A172 (cell line): ENCODE data around the gene PEX7. TPM values are rescaled to one million over a fixed set of nuclear protein-coding genes. Genes with fewer than 3 reads are reported as not detected.
"Not testable (repeated sequence)": the region's sequence is repeated elsewhere in the genome, so short reads cannot be mapped to it uniquely, and the experiment has no call there.

Source experiments
- DNase-seq: peaks from one replicate; pipeline ENCODE4 v3.0.0-alpha.2; 2015; ENCODE audit warnings: low spot score
- total RNA-seq: library from RNA; depleted of rRNA; stranded (reverse); fragments of >200 nt; shearing (Covaris generic); gene quantifications from 2 replicates; pipeline ENCODE4 v1.2.3, GENCODE V29; 2014; rRNA removed

The PEX7 gene
- total RNA-seq, 1 experiment from 2014 or later, result 11.6 TPM

- no peak for DNase-seq
Observed at GRCh38 chr6:136950436-136951126, 128.2 kb downstream of the PEX7 start.

GRCh38 chr6:136952714-136953260 is 130.4 kb downstream of the PEX7 start:
- DNase-seq, result no peak

GRCh38 chr6:136955123-136955522 is 132.7 kb downstream of the PEX7 start:
- no peak for DNase-seq

GRCh38 chr6:136956590-136957544 is 134.5 kb downstream of the PEX7 start:
- no peak for DNase-seq

GRCh38 chr6:136958168-136958567 is 135.8 kb downstream of the PEX7 start:
- no peak for DNase-seq

- DNase-seq, result no peak
Observed at GRCh38 chr6:136959471-136959891, 137.1 kb downstream of the PEX7 start.

- DNase-seq, result not testable (repeated sequence)
Observed at GRCh38 chr6:136959935-136960334, 137.5 kb downstream of the PEX7 start.

GRCh38 chr6:136960781-136961180 is 138.4 kb downstream of the PEX7 start:
- DNase-seq, result no peak

- no peak for DNase-seq
Observed at GRCh38 chr6:136961848-136962247, 139.5 kb downstream of the PEX7 start.

GRCh38 chr6:136962661-136963060 is 140.3 kb downstream of the PEX7 start:
- DNase-seq, result peak; percentile 5

- DNase-seq, result no peak
Observed at GRCh38 chr6:136963259-136963658, 140.9 kb downstream of the PEX7 start.

Other genes with a start within 250 kb of the PEX7 start
- gene MAP3K5, start 30.1 kb upstream of the PEX7 start, total RNA-seq, result 0.91 and 2.0 TPM in 2 replicates
- gene SLC35D3, start 99.7 kb downstream of the PEX7 start, total RNA-seq, result not detected in 2 replicates
- not detected in 2 replicates for gene IL20RA, start 222.4 kb downstream of the PEX7 start, total RNA-seq